NCI-H1417 (cell line): ENCODE measurements around the gene SKIC8.

Experiments
- DNase-seq, 3 experiments: peaks; one replicate each; lab custom pipeline; 2025; lab: John Stamatoyannopoulos, UW

The SKIC8 gene

DNA sequence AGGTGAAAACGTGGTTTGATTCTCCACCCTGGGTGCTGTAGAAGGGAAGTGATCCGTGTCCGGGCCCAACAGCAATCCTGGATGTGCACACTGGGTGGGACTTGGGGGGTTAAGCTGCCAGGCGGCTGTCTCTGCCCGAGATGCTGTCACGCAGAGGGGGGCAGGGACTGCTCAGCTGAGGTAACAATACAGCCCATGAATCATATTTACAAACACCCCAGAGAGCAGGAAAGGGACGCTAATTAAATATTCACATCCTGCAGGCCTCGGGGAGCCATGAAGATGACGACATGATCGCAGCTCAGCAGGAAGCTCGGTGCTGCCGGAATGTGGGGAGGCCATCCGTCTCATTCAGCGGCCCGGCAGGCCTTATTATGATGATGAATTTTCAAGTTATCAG lies 22.8 kb upstream of the SKIC8 start:
- peak in 2 of 3 experiments; percentile 90 to 97 for DNase-seq

GRCh38 chr15:78321786-78322185 lies 22.4 kb upstream of the SKIC8 start:
- no peak for DNase-seq

DNA sequence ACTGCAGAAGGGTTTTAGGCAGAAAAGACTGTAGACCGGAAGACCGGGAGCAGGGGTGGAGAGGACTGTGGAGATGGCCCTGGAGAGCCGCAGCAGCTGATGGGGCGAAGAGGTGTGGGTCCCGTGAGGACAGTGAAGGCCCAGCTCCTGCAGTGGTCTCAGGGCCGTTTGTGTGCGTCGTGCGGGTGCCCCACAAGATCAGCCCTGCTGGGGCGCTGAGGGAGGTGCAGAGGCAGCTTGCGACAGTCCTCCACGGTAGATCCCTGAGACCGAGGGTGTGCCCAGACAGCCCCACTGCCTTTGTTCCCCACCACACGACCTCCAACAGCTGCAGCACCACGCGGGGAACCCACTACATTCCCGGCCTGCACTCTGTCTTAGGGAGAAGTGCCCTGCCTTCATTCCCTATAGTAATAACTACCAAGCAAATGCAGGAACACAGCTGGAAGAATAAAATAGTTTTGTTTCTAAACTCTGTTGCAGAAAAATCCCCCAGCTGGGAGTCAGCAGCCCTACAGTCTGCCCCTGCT lies 21.7 kb upstream of the SKIC8 start:
- peak in 1 of 3 experiments; percentile 25 for DNase-seq

DNA sequence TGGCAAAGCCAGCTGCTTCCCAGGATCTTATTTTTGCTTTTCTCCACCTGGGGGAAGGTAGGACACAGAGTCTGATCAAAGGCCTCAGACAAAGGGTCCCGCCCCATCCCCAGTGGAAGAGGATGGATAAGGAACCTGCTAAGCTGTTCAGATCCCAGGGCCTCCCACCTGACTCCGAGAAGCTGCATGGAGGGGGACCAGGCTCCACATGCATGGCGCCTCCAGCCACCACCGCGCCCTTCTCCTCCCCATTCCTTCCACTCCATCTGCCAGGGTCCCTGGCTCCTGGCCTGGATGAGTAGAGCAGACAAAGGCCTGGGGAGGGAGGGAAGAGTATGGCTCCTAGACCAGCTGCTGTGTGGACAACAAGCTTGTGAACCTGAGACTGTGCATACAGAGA lies 20.8 kb upstream of the SKIC8 start:
- peak in 2 of 3 experiments; percentile 20 to 37 for DNase-seq

DNA sequence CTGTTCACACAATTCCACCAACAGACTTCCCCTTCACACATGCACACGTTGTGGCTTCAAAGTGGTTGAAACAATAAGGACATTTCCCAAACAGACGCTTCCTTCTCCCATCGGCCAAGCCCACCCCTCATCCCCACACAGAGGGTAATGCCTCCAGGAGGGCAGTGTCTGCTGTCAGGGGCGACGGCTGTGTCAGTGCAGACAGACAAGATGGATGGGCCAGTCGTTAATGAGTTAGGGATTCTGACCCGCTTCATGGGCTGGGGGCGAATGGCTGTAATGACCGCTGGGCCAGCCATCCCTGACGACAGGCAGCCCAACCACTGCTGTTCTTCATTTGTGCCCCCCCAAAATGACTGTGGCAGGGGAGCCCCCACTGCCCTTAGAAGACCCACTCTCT lies 20.2 kb upstream of the SKIC8 start:
- no peak for DNase-seq

DNA sequence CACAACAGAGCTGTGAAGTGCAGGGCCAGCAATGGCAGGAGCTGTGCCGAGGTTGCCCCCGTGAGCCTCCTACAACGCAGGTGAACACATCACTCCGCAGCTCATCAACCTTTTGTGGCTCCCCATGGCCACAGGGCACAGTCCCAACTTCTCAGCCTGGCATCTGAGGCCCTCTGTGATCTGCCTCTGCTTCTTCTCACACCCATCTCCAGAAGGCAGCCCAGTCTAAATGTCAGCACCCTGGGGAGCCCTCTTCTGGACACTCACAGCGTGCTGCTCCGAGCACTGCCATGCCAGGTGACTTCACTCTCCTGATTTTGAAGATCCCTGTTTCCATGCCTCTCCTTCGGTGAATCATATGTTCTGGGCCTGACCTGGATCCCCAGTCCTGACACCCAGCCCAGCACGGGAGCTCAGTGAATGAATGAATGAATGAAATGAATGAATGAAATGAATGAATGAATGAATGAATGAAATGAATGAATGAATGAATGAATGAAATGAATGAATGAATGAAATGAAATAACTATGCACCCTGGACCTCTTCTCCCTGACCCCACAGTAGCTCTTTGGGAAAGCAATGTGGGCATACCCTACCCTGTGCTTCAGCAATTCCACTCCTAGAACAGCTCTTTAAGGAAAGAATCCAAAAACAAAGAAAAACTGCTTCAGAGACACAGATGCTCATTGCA lies 17.9 kb upstream of the SKIC8 start:
- DNase-seq = peak in 1 of 3 experiments; percentile 40

DNA sequence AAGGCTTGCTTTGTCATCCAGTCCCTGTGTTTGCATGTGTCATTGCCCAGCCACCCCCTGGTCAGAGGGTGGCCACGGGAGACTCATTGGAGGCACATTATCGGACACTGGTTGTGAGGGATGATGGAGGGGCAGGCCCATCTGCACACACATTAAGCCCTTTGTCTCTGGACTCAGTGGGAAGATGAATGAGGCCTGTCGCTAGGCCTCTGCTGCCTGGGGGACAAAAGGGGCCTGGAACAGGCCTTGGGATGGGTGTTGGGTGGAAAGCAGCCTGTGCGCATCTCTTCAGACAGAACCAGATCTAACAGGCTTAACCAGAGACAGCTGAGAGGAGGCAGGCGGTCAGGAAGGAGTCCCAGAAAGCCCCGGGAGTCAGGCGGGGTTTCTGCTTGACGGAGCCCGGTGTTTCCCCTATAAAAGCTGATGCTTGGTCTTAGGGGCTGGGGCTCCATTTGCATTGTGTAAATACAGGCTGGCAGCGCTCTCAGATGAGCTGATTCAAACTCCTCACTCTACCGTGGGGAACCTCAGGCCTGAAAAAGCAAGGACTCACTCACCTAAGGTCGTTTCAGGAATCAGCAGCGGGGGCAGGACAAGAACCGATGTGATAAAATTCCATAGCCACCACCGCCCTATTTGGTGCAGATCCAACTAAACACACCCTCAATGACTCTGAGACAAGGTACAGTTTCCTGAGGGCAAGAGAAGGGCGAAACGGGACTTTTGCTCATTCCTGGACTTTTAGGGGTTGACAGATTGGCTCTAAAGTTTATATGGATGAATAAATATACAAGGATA lies 17.1 kb upstream of the SKIC8 start:
- DNase-seq = peak in 2 of 3 experiments; percentile 55 to 83

- DNase-seq = peak in 2 of 3 experiments; percentile 56 to 80
Observed at GRCh38 chr15:78315686-78316282, 16.4 kb upstream of the SKIC8 start.

GRCh38 chr15:78314181-78314581 lies 14.8 kb upstream of the SKIC8 start:
- no peak for DNase-seq

DNA sequence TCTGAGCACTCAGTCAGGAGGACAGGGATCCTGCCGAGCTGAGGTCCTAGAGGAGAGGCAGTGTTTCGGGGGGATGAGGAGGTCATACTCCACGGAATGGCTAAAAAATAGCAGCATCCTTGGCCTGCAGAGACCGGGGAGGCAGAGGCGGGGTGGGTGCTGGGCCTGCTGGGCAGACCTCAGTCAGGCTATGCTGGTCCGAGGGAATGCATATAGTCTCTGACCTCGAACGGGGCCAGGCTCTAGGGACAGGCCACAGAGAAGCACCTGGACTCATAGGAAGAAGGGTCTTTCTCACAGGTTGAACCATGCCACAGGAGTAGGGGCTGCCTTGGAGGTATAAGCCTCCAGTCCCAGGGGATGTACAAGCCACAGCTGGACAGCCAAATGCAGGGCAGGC lies 14.0 kb upstream of the SKIC8 start:
- DNase-seq = no peak

GRCh38 chr15:78312957-78313356 lies 13.5 kb upstream of the SKIC8 start:
- DNase-seq = no peak

GRCh38 chr15:78312536-78312935 lies 13.1 kb upstream of the SKIC8 start:
- DNase-seq = no peak

GRCh38 chr15:78311292-78311691 lies 11.9 kb upstream of the SKIC8 start:
- no peak for DNase-seq

DNA sequence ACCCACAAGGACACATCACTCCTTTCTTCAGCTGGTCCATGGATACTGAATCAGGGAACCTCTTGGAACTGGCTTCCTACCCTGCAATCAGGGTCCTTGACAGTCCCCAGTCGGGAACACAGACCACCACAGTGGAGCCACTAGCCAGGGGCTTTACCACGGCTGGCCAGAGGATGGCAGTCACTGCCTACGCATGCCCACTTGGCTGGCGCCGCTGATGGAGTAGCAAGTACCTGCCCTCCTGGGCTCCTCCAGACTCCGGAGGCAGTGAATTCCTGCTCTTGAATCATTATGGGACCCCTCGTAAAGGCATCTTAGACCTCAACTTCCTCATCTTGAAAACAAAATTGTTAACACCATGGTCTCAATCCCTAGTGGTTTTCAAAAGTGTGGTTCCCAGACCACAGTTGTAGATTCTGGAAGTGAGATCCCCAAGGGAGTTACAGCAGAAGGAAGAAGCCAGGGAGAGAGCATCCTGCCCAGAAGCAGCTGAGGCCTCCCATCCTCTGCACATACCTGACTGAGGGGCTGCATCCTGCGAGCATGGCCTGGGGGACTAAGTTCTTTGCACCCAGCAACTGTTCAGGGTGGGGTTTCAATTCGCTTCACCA lies 9.1 kb upstream of the SKIC8 start:
- peak; percentile 63 to 89 (median 80) for DNase-seq

DNA sequence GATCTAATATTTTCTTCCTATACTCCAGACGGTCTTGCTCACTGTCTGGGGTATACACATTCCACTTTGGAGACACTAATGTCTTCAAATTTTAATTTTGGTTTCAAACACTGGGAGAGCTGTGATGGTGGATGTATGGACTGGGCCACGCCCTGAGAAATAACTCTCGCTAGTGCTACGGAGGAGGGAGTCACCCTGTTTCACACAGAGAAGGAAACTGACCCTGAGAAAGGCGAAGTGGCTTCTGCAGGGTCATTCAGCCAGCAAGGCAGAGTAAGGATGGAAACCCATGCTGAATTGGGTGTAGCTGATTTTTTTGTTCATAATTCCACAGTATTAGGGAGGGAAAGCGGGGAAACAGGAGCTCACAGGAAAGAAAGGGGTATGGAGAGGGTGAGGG lies 8.6 kb upstream of the SKIC8 start:
- DNase-seq = peak in 1 of 3 experiments; percentile 54

GRCh38 chr15:78306176-78306774 lies 6.9 kb upstream of the SKIC8 start:
- DNase-seq = no peak

- DNase-seq = no peak
Observed at GRCh38 chr15:78304216-78305066, 5.0 kb upstream of the SKIC8 start.

DNA sequence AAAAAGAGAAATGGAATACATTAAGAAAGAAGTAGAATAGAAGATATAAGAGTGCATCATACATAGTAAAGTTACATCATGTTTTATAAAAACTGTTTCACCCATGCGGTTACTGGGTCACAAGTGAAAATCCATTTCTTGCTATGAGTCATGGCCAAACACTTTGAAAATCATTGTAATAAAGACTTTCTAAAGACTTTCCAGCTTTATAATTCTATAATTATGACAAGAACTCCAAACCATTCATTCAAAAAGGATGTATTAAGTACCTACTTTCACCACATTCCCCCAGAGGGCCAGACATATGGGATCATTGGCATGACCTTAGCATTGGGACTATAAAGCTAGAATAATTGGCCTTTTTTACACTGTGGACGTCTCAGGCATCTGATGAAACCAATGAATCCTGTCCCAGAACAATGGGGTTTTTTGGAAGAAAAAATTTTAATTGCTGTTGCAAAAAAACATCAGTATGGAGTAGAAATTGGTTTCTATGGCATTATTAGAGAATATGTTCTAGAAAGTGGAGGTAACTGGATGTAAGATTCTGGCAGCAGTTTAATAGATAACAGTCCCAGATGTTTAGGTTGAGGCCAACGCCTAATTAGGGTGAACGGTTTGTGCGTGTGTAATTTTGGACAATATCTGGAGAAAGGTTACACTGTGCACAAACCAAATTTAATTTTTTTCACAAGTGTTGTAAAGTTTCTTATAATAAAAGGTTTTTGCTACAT lies 3.3 kb upstream of the SKIC8 start:
- no peak for DNase-seq

DNA sequence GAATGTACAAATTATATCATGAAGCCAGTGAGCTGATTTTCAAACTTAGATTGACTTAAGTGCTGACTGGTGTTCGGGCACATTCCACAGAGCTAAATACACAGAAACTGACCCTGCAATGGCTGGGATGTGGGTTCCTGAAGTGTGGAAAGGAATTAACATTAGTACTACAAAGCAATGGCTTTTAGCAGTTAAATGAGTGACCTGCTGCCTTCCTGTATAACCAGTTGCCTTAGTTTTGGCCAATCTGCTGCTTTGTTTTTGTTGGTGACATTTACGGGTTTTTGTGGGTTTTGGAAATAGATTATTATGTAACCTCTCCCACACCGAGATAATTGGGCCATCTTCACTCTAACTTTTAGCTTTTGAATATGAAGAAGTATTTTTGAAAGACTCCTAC lies 2.4 kb upstream of the SKIC8 start:
- DNase-seq = no peak

DNA sequence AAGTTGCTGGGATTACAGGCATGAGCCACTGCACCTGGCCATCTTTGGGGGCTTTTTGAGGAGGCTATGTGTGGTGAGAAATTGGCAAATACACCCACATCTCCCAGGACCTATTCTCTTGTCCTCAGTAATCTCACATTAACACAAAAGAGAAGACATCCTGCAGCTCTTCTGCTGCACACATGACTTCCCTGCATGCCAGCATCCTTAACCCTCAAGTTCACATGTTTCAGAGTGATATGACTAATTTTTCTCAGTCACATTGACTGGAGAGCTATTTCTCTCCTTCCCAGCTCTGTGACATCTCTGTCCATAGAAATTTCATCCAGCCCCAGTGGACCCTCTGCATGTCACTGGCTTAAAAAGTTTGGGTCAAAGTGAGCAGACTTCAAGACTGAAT lies 1.9 kb upstream of the SKIC8 start:
- no peak for DNase-seq
